Adipocyte (in vitro differentiated cells): ENCODE results near the gene TBX5.

ENCODE experiments used
- DNase-seq: peaks from one replicate; pipeline ENCODE4 v3.0.0-alpha.2; 2015; ENCODE audit warnings: low read depth
- H3K27me3 ChIP-seq: replicated peaks from 2 replicates; pipeline ENCODE4 v1.7.0; 2013; ENCODE audit warnings: mild to moderate bottlenecking, low read length, moderate library complexity; ENCODE audit not compliant: control insufficient read depth, insufficient read depth
- H3K36me3 ChIP-seq: 2 replicates; pipeline ENCODE4 v1.7.0; 2013; ENCODE audit warnings: low read length, mild to moderate bottlenecking, moderate library complexity; ENCODE audit not compliant: control insufficient read depth, insufficient read depth, severe bottlenecking
- H3K4me1 ChIP-seq: 2 replicates; pipeline ENCODE4 v1.7.0; 2013; ENCODE audit warnings: mild to moderate bottlenecking, low read length, moderate library complexity; ENCODE audit not compliant: control insufficient read depth, insufficient read depth
- H3K4me3 ChIP-seq: 2 replicates; pipeline ENCODE4 v1.7.0; 2013; ENCODE audit warnings: mild to moderate bottlenecking, low read length, moderate library complexity
- H3K9ac ChIP-seq: 2 replicates; pipeline ENCODE4 v1.7.0; 2013; ENCODE audit warnings: mild to moderate bottlenecking, low read length, moderate library complexity
- H3K9me3 ChIP-seq: 2 replicates; pipeline ENCODE4 v1.7.0; 2013; ENCODE audit warnings: mild to moderate bottlenecking, low read length, moderate library complexity; ENCODE audit not compliant: control insufficient read depth

The TBX5 gene

GRCh38 chr12:114405519-114406271 lies at the start of gene TBX5:
Gene TBX5, minus strand, starts transcription at chr12:114406144. Its CDS starts 2,246 bp downstream, at chr12:114403898.
- no peaks in the 10 kb centered on the region for H3K9me3 ChIP-seq
- H3K4me3 ChIP-seq = peak within 1 kb of the TSS; percentile 87
- peaks cover 22% of the 10 kb centered on the region for H3K4me1 ChIP-seq
- H3K9ac ChIP-seq = peak within 1 kb of the TSS; percentile 89
- H3K27me3 ChIP-seq = no peaks in the 10 kb centered on the region
- no peaks in the 10 kb centered on the region for H3K36me3 ChIP-seq
- DNase-seq = no peak

GRCh38 chr12:114451657-114452056 lies 45.7 kb upstream of the TBX5 start:
- Histone ChIP-seq H3K9ac (no peak overlapping the region), H3K36me3 (no peaks in the 10 kb centered on the region), H3K4me1 (no peaks in the 10 kb centered on the region), H3K27me3 (peaks cover 51% of the 10 kb centered on the region), H3K4me3 (no peak overlapping the region), H3K9me3 (no peaks in the 10 kb centered on the region)
- no peak for DNase-seq

- Histone ChIP-seq H3K9ac (no peak overlapping the region), H3K27me3 (peaks cover 57% of the 10 kb centered on the region), H3K4me3 (no peak overlapping the region), H3K4me1 (no peaks in the 10 kb centered on the region), H3K36me3 (no peaks in the 10 kb centered on the region), H3K9me3 (no peaks in the 10 kb centered on the region)
- DNase-seq = no peak
Observed at GRCh38 chr12:114450515-114451300, 44.8 kb upstream of the TBX5 start.

- H3K4me3 ChIP-seq = no peak overlapping the region
- no peak for DNase-seq
- no peaks in the 10 kb centered on the region for H3K9me3 ChIP-seq
- H3K4me1 ChIP-seq = no peaks in the 10 kb centered on the region
- no peak overlapping the region for H3K9ac ChIP-seq
- H3K36me3 ChIP-seq = no peaks in the 10 kb centered on the region
- H3K27me3 ChIP-seq = peaks cover 56% of the 10 kb centered on the region
Observed at GRCh38 chr12:114450019-114450418, 44.1 kb upstream of the TBX5 start.

- no peak for DNase-seq
- Histone ChIP-seq H3K4me1 (no peaks in the 10 kb centered on the region), H3K9ac (no peak overlapping the region), H3K27me3 (peaks cover 63% of the 10 kb centered on the region), H3K4me3 (no peak overlapping the region), H3K9me3 (no peaks in the 10 kb centered on the region), H3K36me3 (no peaks in the 10 kb centered on the region)
Observed at GRCh38 chr12:114448618-114448933, 42.6 kb upstream of the TBX5 start.

- no peaks in the 10 kb centered on the region for H3K9me3 ChIP-seq
- H3K27me3 ChIP-seq = peaks cover 69% of the 10 kb centered on the region
- no peak overlapping the region for H3K4me3 ChIP-seq
- H3K36me3 ChIP-seq = no peaks in the 10 kb centered on the region
- no peak overlapping the region for H3K9ac ChIP-seq
- H3K4me1 ChIP-seq = no peaks in the 10 kb centered on the region
- no peak for DNase-seq
Observed at GRCh38 chr12:114447799-114448617, 42.1 kb upstream of the TBX5 start.

- Histone ChIP-seq H3K4me3 (no peak overlapping the region), H3K9ac (no peak overlapping the region), H3K27me3 (peaks cover 76% of the 10 kb centered on the region), H3K4me1 (no peaks in the 10 kb centered on the region), H3K9me3 (no peaks in the 10 kb centered on the region), H3K36me3 (no peaks in the 10 kb centered on the region)
- no peak for DNase-seq
Observed at GRCh38 chr12:114447274-114447716, 41.4 kb upstream of the TBX5 start.

- no peak overlapping the region for H3K4me3 ChIP-seq
- no peaks in the 10 kb centered on the region for H3K4me1 ChIP-seq
- no peak overlapping the region for H3K9ac ChIP-seq
- peaks cover 82% of the 10 kb centered on the region for H3K27me3 ChIP-seq
- DNase-seq = no peak
- H3K36me3 ChIP-seq = no peaks in the 10 kb centered on the region
- H3K9me3 ChIP-seq = peaks cover 2% of the 10 kb centered on the region
Observed at GRCh38 chr12:114445401-114446323, 39.7 kb upstream of the TBX5 start.

- DNase-seq = no peak
- no peak overlapping the region for H3K4me3 ChIP-seq
Observed at GRCh38 chr12:114444422-114445279, 38.7 kb upstream of the TBX5 start.

More at GRCh38 chr12:114444422-114445279, 38.7 kb upstream of the TBX5 start:
- peaks cover 82% of the 10 kb centered on the region for H3K27me3 ChIP-seq
- H3K9me3 ChIP-seq = peaks cover 2% of the 10 kb centered on the region
- no peaks in the 10 kb centered on the region for H3K4me1 ChIP-seq
- no peaks in the 10 kb centered on the region for H3K36me3 ChIP-seq
- H3K9ac ChIP-seq = no peak overlapping the region
